Stimulated activated CD4-positive, alpha-beta T cell treated with anti-CD3 and anti-CD28 coated beads, TNF-alpha, amount 100 ng/mL, for 48 hours (primary cell): ENCODE measurements around the gene TSHZ1.

ENCODE experiments used
- DNase-seq, 3 donors: peaks; one replicate each; pipeline ENCODE4 v3.0.0-alpha.2; 2020; ENCODE audit warnings: low read depth in 3 of 3

TSHZ1 gene

GRCh38 chr18:75220551-75221355 lies 10.2 kb downstream of the TSHZ1 start:
- DNase-seq, result no peak

- DNase-seq, result no peak
Observed at GRCh38 chr18:75221397-75221796, 10.8 kb downstream of the TSHZ1 start.

- DNase-seq, result no peak
Observed at GRCh38 chr18:75221897-75222296, 11.3 kb downstream of the TSHZ1 start.

GRCh38 chr18:75222407-75222806 lies 11.8 kb downstream of the TSHZ1 start:
- no peak for DNase-seq

GRCh38 chr18:75223687-75224347 lies 13.2 kb downstream of the TSHZ1 start:
- no peak for DNase-seq

- DNase-seq, result no peak
Observed at GRCh38 chr18:75226286-75226955, 15.8 kb downstream of the TSHZ1 start.

GRCh38 chr18:75226956-75227316 lies 16.3 kb downstream of the TSHZ1 start:
- no peak for DNase-seq

- no peak for DNase-seq
Observed at GRCh38 chr18:75227535-75228296, 17.1 kb downstream of the TSHZ1 start.

- DNase-seq, result no peak
Observed at GRCh38 chr18:75228967-75229366, 18.4 kb downstream of the TSHZ1 start.

GRCh38 chr18:75229437-75229836 lies 18.8 kb downstream of the TSHZ1 start:
- no peak for DNase-seq

- no peak for DNase-seq
Observed at GRCh38 chr18:75230163-75231052, 19.8 kb downstream of the TSHZ1 start.

GRCh38 chr18:75231053-75231406 lies 20.4 kb downstream of the TSHZ1 start:
- no peak for DNase-seq

- no peak for DNase-seq
Observed at GRCh38 chr18:75234901-75235300, 24.3 kb downstream of the TSHZ1 start.

- DNase-seq, result no peak
Observed at GRCh38 chr18:75235896-75236295, 25.3 kb downstream of the TSHZ1 start.

GRCh38 chr18:75238100-75238499 lies 27.5 kb downstream of the TSHZ1 start:
- no peak for DNase-seq

- no peak for DNase-seq
Observed at GRCh38 chr18:75238786-75239185, 28.2 kb downstream of the TSHZ1 start.

- DNase-seq, result no peak
Observed at GRCh38 chr18:75240433-75240832, 29.8 kb downstream of the TSHZ1 start.

- no peak for DNase-seq
Observed at GRCh38 chr18:75241705-75242104, 31.1 kb downstream of the TSHZ1 start.

GRCh38 chr18:75244351-75245313 lies 34.0 kb downstream of the TSHZ1 start:
- DNase-seq, result no peak
